ENCODE measurements around the gene NDE1. TPM values are rescaled to one million over a fixed set of nuclear protein-coding genes. Genes with fewer than 3 reads are reported as not detected.

The NDE1 gene
- total and polyA plus RNA-seq, 2 of the 4 experiments (the other 2 are of a cell fraction), result 22.7 to 29.2 TPM

DNA sequence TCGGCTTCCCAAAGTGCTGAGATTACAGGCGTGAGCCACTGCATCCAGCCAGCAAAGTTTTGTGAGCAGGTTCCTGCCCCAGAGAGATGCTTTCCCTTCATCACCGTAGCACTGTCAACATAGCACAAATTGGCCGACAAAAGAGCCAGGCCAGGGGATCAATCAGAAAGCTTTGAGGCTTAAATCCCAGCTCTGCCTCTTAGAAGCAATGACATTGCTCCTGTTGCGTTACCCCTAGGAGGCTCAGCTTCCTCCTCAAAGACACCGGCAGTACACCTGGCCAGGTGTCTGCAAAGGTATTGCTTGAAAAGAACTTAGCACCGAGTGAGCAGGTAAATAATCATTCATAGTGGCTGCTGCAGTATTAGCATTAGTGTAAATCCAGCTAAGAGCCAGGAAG, 86.5 kb downstream of the NDE1 start:
- in situ Hi-C loops (cut with MboI; ENCODE audit: low sequenced_read_pairs), result no loop called here
- Histone ChIP-seq H3K27ac (ENCODE audit: insufficient read depth, low read length) (no peak overlapping the region), H3K23ac (ENCODE audit: low read depth, low read length) (no peak overlapping the region), H2AK9ac (replicated peaks; ENCODE audit: low read depth, low read length, poor library complexity) (no peak overlapping the region), H2BK15ac (ENCODE audit: low read depth, low read length) (no peak overlapping the region), H3K4me3 (ENCODE audit: insufficient read depth, low read depth, low read length) (no peak overlapping the region), H3K9me1 (ENCODE audit: insufficient read depth, low read length) (peaks cover 6% of the 10 kb centered on the region; the same call in 1 of the 2 replicates), H3K9me3 (ENCODE audit: control insufficient read depth, insufficient read depth, low read length) (peaks cover 7% of the 10 kb centered on the region), H2BK20ac (ENCODE audit: low read depth, low read length) (no peak overlapping the region), H3K18ac (ENCODE audit: low read depth, low read length) (no peak overlapping the region), H3K79me1 (ENCODE audit: low read depth in 1 of 2, low read length in 2 of 2) (no peaks in the 10 kb centered on the region; a peak in 1 of 4 replicates), H3K14ac (replicated peaks; ENCODE audit: low read depth, low read length) (no peak overlapping the region), H3K4me1 (ENCODE audit: control insufficient read depth, insufficient read depth, low read length) (peaks cover 4% of the 10 kb centered on the region; the same call in 1 of the 2 replicates), H2AFZ (replicated peaks; ENCODE audit: low read length, poor library complexity) (no peak overlapping the region), H3K4me2 (ENCODE audit: low read depth, low read length) (no peak overlapping the region), H2BK5ac (ENCODE audit: low read depth, low read length, poor library complexity, severe bottlenecking) (no peak overlapping the region), H2BK120ac (ENCODE audit: low read depth, low read length) (no peak overlapping the region), H3K4ac (ENCODE audit: low read depth, low read length) (no peak overlapping the region), H2AK5ac (ENCODE audit: low read depth, low read length) (no peak overlapping the region), H4K20me1 (ENCODE audit: insufficient read depth, low read length) (no peaks in the 10 kb centered on the region), H4K8ac (ENCODE audit: low read depth in 2 of 2, low read length in 2 of 2) (no peak overlapping the region), H3K36me3 (ENCODE audit: control insufficient read depth, insufficient read depth, low read length) (no peaks in the 10 kb centered on the region), H3K9ac (ENCODE audit: low read depth, low read length) (no peak overlapping the region), H4K91ac (ENCODE audit: insufficient read depth, low read depth, low read length) (no peak overlapping the region), H3K27me3 (ENCODE audit: control insufficient read depth, insufficient read depth, low read length) (no peaks in the 10 kb centered on the region), H3K56ac (ENCODE audit: extremely low read depth, insufficient read depth, low read length) (no peak overlapping the region), H4K5ac (ENCODE audit: low read depth, low read length) (no peak overlapping the region)
- ChIA-PET POLR2A (ENCODE audit: unreplicated experiment) (no interaction called here), CTCF (no interaction called here)
- 100% methylated on average over 1 of the region's 7 CpGs; no CpG with 5 or more reads in 1 of the 2 experiments for WGBS, 2 experiments (ENCODE audit: extremely low coverage in 2 of 2, insufficient read length in 1 of 2)
- dilution Hi-C loops (cut with HindIII; ENCODE audit: low sequenced_read_pairs, unreplicated experiment), result no loop called here
- ATAC-seq (ENCODE audit: low read depth) (no peak), DNase-seq (no peak)
- TF ChIP-seq RFX5 (IDR thresholded peaks at IDR 0.05; ENCODE audit: low read depth, low read length) (no peak), BHLHE40 (IDR thresholded peaks at IDR 0.05; ENCODE audit: low read depth, low read length) (no peak), POLR2A (IDR thresholded peaks at IDR 0.05; ENCODE audit: low read depth, low read length) (no peak), CEBPB (IDR thresholded peaks at IDR 0.05; ENCODE audit: low read depth, low read length) (no peak), ELK1 (IDR thresholded peaks at IDR 0.05; ENCODE audit: borderline replicate concordance, low read depth, low read length) (no peak), SMC3 (IDR thresholded peaks at IDR 0.05; ENCODE audit: low read depth, low read length) (no peak), MAFK (IDR thresholded peaks at IDR 0.05; ENCODE audit: low read depth, low read length) (no peak), FOS (IDR thresholded peaks at IDR 0.05; ENCODE audit: low read depth, low read length) (no peak), NFE2L2 (IDR thresholded peaks at IDR 0.05; ENCODE audit: low read depth, low read length) (no peak), USF2 (IDR thresholded peaks at IDR 0.05; ENCODE audit: low read depth, low read length) (no peak), RCOR1 (IDR thresholded peaks at IDR 0.05; ENCODE audit: insufficient replicate concordance, low read length) (no peak), MXI1 (IDR thresholded peaks at IDR 0.05; ENCODE audit: borderline replicate concordance, low read depth, low read length) (no peak), RAD21 (IDR thresholded peaks at IDR 0.05; ENCODE audit: low read length) (no peak), MAZ (IDR thresholded peaks at IDR 0.05; ENCODE audit: borderline replicate concordance, low read depth, low read length) (no peak), CHD1 (IDR thresholded peaks at IDR 0.05; ENCODE audit: low read depth, low read length) (no peak)
- TF ChIP-seq, protein P1, sequence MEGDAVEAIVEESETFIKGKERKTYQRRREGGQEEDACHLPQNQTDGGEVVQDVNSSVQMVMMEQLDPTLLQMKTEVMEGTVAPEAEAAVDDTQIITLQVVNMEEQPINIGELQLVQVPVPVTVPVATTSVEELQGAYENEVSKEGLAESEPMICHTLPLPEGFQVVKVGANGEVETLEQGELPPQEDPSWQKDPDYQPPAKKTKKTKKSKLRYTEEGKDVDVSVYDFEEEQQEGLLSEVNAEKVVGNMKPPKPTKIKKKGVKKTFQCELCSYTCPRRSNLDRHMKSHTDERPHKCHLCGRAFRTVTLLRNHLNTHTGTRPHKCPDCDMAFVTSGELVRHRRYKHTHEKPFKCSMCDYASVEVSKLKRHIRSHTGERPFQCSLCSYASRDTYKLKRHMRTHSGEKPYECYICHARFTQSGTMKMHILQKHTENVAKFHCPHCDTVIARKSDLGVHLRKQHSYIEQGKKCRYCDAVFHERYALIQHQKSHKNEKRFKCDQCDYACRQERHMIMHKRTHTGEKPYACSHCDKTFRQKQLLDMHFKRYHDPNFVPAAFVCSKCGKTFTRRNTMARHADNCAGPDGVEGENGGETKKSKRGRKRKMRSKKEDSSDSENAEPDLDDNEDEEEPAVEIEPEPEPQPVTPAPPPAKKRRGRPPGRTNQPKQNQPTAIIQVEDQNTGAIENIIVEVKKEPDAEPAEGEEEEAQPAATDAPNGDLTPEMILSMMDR (conservative IDR thresholded peaks at IDR 0.05; ENCODE audit: low read depth, low read length), result no peak
- intact Hi-C loops (cut with micrococcal nuclease), result no loop called here
- BruUV-seq (replicated peaks), result no TSS peak

All from IMR-90 (cell line).